T-helper 2 cell treated with Interferon-gamma antibody and Interleukin-4, amounts not matched to agents 100 ng/mL and 5 ng/mL, for 36 hours (primary cell): ENCODE results near the gene CMSS1. TPM values are rescaled to one million over a fixed set of nuclear protein-coding genes. Genes with fewer than 3 reads are reported as not detected.

Source experiments
- intact Hi-C: fragments of 100-400 bp; cut with micrococcal nuclease; formaldehyde crosslinking; loops from one replicate; pipeline ENCODE4 v1.15.1; 2023
- total RNA-seq: library from RNA; stranded (reverse); gene quantifications from 2 replicates; pipeline ENCODE4 v1.2.3, GENCODE V29; 2022

The CMSS1 gene
- total RNA-seq, 1 donor from 2014 or later, result 53.2 TPM

DNA sequence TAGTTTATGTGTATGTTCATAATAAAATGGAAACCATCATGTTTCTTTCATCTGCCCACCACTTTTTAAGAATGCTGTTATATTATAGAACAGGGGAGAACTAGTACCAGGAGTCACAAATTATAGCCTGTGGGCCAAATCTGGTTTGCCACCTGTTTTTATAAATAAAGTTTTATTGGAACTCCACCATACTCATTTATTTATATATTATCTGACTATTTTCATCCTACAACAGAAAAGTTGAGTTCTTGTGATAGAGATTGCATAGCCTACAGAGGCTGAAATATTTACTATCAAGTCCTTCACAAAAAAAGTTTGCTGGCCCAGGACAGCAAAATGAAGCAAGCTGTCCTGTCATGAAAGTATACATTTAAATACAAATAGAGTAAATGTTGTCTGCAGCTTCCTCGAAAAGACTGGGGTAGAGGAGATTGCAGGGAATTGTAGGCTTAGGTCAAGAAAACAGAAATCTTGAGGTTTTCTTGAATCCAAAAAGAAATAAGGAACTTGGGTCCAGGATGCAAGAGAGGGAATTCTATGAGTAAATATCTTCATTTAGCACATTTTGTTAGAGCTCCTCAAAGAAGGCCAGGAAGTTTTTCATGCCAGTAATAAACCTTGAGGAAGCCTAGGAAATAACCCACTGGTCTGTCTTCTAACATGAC, 255.5 kb downstream of the CMSS1 start:
- intact Hi-C loops, result loop anchor here (1.0 to 10.0 kb wide), 5 partner anchors 8 to 522 kb away; partner anchors contain the start of genes LNP1 and TOMM70

DNA sequence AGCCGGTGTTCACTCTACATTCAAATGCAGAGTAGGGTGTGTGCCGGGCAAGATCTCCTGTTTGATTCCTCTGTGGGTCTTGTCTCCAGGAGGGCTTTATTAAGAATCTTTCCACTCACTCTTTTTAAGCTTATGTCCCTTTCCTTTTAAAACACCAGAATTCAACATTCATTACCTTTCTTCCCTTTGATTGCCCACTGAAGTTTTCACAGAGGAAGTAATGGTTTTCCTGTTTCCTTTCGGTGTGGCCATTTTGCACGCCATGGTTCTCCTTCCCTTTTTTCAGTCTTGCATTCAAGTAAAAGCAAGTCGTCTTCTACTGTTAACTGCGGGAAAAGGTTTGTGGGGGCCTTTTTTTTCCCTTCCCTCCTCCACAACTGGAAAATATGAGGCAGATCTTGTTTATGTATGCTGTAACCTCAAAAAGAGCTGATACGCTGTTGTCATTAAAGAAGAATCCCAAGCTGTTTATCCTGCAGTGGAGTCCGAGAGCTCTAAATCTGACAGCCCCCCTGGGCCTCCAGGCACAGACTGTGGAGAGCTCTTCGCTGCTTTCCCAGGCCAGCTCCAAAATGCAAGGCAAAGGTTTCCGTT, 256.1 kb downstream of the CMSS1 start:
- intact Hi-C loops, result loop anchor here (1.0 to 10.0 kb wide), 5 partner anchors 7 to 521 kb away; partner anchors contain the start of genes LNP1 and TOMM70

DNA sequence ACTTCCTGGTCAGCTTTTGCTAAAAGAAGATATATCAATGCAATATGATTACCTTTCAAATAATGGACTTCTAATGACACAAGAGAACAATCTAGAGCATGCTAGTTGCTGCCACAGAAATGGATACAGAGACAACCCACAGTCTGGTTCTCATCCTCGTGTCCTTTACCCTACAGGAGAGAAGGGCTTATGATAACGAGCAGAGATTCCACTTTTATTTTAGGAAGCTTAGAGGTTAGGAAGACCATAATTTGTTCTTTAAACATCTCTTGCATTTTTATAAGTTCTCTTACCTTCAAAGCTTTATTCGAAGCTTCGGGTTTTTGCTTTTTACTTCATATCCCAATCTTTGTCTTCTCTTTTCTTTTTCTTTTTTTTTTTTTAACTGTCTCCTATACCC, 257.5 kb downstream of the CMSS1 start:
- intact Hi-C loops, result loop anchor here (10.0 kb wide), 1 partner anchor 520 kb away; no protein-coding TSS in a partner anchor

DNA sequence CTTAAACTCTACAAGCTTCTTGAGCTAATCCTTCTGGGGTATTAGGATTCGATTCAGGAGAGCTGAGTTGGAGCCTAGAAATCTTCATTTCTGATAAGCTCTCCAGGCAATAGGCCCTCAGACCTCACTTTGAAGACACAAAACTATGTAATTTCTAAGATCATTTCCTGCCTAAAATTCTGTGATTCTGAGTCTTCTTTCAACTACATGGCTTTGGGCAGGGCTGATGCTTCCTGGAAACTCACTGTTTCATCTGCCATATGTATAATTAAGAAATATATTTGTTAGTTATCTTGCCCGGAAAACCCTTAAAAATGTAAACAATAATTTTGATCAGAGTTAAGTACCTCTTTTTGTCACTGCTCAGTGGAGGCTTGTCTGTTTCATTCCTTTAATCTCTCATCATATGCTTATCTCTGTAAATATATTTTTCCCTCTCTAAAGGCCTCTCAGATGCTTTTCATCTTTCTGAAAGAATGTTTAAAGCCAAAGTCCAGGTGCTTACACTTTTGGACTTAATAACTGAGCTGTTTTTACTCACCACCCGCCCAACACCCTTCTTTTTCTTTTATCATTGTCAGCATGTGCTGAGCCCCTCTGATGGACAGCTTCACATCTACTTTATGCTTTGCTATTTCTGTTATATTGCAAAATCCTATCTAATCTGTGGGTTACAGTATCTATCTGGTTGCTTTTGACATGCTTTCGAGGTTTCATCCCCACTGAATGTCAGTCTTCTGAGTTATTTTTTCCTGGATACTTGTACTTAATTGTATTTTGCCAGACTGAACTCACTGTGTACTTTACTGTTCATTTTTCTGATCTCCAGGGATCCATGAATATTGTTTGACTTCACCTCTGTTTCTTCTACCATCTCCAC, 258.4 kb downstream of the CMSS1 start:
- intact Hi-C loops, result loop anchor here (10.0 kb wide), 1 partner anchor 519 kb away; no protein-coding TSS in a partner anchor

DNA sequence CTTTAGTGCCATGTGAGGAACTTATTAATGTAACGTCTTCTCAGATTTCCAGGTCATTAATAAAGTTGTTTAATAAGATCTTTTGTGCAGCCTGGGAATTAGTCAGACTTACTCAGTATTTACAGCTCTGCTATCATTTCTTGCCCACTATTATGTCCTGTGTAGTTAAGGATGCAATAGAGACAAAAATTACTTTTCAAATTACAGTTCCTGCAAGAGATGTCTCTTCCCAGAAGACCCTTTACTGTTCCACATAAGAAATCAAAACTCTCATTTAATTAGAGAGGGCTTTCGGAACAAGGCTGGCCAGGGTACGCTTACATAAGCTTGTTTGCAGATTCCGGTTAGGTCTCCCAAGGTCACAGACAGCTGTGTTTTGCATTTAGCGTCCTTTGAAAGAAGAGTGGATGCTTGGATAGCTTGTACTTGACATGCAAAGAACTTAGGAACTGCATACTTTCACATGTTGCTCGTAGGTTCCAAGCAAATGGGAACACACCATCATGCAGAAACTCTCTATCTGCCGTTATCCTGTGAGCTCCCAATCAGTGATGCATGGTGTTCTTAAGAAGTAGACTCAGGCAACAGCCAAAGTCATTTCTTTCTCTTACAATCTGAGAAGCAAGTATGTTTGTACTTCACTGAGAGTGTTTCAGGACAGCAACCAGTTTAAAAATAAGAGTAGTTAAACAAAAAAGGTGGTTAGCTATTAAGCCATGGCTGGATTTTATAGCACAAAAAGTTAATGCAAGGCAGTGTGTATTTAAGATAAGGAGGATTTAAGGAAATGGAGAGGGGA, 259.3 kb downstream of the CMSS1 start:
- intact Hi-C loops, result loop anchor here (10.0 kb wide), 1 partner anchor 518 kb away; no protein-coding TSS in a partner anchor

DNA sequence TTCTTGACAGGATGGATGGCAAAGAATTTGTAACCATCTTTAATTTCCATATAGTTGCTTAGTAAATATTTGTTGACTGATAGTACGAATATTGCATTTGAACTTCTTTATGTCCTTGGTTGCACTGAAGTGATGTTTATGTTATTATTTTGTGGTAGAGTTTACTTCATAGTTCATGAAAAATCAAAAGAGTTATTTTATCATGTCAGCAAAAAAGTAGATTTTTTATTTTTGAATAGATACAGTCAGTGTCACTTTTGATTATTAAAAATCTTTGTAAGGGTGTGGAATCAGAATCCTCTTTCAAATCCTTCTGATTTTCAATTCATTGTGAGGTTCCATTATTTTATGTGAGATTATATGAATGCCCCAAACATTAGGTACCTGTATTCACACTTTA, 261.7 kb downstream of the CMSS1 start:
- intact Hi-C loops, result loop anchor here (10.0 kb wide), 1 partner anchor 515 kb away; no protein-coding TSS in a partner anchor

DNA sequence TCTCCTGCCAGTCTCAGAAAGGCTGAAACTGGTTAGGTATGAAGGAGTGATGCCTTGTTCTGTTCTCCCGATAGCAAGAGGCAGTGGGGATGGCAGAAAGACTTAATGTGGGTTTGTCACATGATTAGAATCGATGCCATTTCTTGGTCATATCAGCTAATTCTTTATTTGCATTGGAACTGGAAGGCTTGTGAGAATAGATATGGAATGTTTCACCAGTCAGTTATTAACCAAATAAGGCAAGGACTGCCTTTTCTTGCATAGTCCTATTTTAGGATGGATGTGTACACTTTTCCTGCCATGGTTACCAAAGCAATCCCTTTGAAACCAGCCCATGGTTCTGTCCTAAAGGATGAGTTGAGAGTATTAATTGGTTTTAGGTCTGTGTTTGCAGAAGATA, 262.9 kb downstream of the CMSS1 start:
- intact Hi-C loops, result no loop called here

DNA sequence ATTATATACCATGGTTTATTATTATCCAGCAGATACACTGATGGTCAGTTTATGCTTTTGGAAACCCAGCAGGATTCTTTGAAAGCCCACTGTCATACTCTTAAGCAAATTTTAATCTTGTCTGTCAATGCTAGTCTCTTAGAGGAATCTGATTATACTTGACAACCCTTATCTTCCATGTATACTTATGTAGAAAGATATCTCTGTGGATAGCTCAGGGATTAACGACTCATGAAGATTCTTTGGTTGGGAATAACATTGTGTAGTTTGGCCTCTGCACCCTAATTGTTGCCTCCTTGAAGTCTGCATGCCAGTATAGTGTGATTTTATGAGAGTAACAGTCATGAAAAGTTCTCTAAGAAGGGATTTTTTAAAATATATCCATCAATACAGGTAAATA, 263.6 kb downstream of the CMSS1 start:
- intact Hi-C loops, result loop anchor here (1.0 kb wide), 1 partner anchor 8 kb away; no protein-coding TSS in a partner anchor

DNA sequence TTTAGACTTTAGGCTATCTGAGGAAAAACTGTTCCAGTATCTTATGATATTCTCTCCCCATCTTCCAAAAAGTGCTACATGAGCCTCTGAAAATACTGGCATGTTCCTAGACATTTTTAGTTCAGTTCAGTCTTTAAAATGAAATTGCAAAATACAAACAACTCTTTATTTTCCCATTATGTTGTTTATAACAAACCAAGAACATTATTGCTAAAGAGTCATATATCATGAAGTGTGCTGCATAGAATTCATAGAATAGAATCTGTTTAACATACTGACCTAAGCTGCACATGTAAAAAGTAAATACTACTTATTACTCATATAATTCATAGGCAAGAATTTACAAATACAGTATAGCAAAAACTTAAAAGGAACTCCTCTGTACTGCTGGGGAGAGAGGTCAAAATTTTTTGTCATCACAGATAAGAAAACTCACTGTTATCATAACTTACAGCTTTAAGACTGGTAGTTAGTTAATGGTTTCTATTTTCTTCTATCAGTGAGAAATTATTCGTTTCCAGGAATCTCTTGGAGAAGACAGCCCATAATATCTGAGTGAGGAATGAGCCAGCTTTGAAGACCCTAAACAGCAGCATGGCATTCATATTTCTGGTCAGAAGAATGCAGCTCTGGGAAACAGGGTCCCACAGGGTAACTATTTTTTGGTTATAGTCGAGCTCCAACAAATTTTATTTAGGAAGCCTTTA, 264.5 kb downstream of the CMSS1 start:
- intact Hi-C loops, result loop anchor here (1.0 kb wide), 1 partner anchor 9 kb away; no protein-coding TSS in a partner anchor

DNA sequence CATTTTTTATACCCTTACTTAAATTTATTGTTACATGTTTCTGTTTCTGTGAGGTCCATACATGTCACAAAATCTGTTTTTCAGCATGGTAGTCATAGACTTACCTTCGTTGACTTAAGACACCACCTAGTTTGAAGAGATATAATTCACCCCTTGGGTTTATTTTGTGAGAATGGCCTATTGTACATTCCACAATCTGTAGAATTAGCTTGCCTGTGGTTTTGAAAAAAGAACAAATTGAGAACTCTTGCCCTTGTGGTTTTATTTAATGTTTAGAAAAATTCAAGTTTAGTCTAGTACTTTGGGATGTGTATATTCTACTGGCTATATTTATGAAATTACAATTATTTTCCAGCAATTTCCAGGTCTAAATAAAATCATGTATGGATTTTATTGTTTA, 265.1 kb downstream of the CMSS1 start:
- intact Hi-C loops, result no loop called here

DNA sequence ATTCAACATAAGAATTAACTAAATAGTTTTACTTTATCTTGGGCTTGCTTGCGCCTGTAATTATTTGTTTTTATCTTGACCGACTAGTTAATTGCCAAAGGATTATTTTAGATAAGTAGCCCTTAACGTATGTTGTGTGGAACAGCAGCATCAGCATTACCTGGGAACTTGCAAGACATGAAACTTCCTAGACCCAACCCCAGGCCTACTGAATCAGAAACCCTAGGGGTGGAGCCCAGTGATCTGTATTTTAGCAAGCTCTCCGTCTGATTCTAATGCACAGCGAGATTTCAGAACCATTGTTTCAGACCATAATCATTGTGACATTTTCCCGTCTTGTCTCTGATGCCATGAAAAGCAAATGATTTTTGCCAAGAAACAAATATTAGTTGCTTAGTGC, 265.5 kb downstream of the CMSS1 start:
- intact Hi-C loops, result no loop called here

DNA sequence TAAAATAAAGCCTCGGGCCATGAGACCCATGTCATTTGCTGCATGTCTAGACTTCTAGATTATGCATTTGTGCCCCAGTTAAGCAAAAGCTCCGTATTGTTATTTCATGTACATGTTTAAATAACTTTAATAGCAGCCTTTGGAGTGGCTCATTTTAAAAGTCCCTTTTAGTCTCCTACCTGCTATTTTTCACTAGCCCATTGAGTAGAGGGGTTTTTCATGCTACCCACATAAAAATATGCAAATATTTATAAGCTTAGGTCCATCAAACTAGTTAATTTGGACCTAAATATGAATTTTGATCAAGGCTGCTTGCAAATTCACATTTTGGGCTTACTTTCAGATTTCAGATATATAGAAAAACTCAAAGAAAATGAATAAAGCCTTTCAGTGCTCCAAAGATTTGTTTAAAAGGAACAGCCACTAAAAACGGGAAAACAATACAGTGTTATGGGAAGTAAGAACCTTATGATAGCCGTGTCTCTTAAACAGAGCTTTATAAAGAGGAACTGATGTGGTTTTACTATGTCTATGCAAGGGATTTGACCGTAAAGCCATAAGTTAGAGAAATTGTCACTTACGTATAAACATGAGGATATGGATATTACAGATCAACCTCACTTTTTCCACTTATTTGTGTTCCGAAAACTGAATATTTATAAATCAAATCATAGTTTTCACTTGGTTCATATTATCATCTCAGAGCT, 266.6 kb downstream of the CMSS1 start:
- intact Hi-C loops, result no loop called here

DNA sequence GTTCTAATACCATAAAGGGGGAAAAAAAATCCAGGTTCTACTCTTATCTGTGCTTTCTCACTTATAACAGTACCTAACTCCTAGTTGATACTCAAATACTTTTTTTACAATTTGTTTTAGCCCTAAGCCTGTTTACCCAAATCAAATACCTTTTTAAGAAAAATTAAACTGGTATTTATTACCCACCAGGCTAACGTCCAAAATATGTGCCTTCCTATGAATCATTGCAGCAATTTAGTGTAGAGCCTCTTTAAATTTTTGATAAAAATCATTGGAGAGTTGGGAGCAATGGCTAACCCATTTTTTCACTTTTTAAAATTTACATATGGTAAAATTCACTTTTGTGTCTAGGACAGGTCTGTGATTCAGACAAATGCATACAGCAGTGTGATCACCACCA, 268.7 kb downstream of the CMSS1 start:
- intact Hi-C loops, result no loop called here

DNA sequence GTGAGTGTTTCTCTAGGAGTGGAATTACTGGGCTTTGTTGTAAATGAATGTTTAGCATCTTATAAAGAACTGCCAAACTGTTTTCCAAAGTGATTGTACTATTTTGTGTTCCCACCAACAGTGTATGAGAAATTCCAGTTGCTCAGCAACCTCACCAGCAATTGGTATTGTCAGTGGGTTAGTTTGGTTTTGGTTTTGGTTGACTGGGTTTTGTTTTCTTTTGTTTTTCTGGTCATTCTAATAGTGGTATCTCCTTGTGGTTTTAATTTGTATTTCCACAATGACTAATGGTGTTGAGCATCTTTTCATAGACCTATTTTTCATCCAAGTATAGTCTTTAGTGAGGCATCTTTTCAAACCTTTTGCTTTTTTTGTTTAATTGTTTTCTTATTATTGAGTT, 269.5 kb downstream of the CMSS1 start:
- intact Hi-C loops, result no loop called here

DNA sequence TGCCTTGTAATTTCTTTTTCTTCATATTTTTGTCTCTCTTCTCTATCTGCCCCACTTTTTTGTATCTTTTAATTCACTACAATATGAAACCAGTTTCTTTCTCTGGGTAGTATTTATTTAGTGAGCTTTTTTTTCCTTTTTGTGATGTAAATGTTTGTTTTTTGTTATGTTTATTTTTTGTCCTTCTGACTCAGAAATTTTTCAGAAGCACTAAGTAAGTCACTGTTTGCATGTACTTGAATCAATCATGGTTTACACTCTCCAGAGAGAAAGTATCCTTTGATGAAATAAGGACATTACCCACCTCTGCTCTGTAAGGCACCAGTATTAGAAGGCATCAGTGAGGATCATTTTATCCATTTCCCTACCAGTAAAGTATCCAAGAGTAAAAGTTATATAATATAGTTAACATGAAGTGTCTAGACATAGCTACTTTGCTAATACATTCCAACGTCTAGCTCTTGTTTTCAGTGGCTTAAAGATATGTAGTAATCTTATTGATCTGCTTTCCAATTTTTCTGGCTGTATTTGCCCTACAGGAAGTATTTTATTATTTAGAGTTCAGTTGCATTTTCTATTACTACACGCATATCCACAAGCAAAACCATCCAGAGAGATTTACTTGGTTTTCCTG, 271.2 kb downstream of the CMSS1 start:
- intact Hi-C loops, result no loop called here

DNA sequence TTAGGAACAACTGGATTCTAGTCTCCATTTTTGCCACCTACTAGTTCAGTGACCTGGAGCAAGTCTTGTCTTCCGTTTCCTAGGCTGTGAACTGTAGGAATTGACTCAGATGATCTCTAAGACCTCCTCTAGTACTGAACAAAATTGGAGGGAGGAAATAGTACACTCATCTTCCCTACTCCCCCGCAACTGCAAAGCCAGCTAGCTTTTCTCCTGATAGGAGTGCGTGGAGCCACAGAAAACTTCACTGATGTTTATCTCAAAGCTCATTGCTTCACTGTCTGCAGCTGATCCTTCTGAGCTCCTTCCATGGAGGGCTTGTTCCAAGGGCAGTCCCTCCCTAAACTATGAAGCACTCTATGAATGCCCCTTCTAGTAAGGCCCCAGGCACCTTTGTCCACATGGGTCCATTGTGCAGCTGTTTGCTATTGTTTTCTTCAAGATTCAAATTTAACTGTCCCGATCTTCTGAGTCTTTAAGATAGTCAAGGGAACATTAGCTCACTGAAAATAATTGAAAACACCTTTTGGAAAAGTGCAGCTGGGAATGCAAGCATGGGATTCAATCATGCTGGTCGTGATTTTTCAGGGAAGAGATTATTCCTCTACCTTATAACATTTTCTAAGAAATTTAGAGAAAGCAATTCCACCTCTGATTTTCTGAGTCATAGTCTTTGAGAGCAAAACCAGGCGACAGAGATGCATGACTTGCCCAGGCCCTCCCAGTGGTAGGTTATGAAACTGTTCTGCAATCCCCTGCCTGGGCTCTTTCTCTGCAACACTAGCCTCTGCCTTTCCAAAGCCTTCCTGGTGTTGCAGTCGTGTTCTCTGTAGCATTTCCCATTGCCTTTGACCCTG, 272.4 kb downstream of the CMSS1 start:
- intact Hi-C loops, result loop anchor here (1.0 kb wide), 1 partner anchor 21 kb away; no protein-coding TSS in a partner anchor

DNA sequence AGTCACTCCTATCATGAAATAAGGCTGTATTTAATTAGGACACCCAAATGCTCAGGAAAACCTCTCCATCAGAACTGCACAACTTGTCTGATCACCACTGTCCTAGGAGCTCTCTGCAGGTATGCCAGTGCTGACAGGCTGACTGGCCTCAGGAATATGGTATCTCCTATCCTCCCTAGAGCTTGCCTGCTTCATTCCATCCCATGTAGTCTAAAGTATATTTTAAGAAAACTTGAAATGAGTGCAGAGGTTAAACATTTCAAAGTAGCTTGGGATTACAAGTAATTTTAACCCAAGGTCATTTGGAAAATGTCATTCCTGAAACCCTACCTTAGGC, 273.0 kb downstream of the CMSS1 start:
- intact Hi-C loops, result loop anchor here (1.0 kb wide), 1 partner anchor 21 kb away; no protein-coding TSS in a partner anchor

DNA sequence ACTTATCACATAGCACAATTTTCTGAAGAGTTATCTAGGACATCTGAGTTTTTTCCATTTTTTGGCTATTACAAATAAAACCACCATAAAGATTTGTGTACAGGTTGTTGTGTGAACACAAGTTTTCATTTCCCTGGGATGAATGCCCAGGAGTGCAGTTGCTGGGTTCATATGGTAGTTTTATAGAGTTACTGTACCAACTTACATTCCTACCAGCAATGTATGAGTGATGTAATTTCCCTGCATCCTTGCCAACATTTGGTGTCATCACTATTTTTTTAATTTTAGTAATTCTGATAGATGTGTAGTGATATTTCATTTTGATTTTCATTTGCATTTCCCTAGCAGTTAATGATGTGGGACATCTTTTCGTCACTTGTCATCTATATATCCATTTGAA, 276.2 kb downstream of the CMSS1 start:
- intact Hi-C loops, result no loop called here
